Fibroblast of mammary gland (primary cell): Measurements from ENCODE around the gene FLNC.

Experiments
- DNase-seq: peaks from one replicate; pipeline ENCODE4 v3.0.0-alpha.2; 2010; ENCODE audit warnings: low read depth
- H3K4me3 ChIP-seq: 2 replicates; pipeline ENCODE4 v1.5.1; 2011; ENCODE audit warnings: low read depth, mild to moderate bottlenecking, low read length, moderate library complexity; ENCODE audit not compliant: control insufficient read depth
- TF ChIP-seq, protein P1 (sequence below): conservative IDR thresholded peaks from 2 replicates; pipeline ENCODE4 v1.5.1; 2011; ENCODE audit warnings: low read depth, low read length, inconsistent platforms; ENCODE audit not compliant: control insufficient read depth, insufficient read depth

The FLNC gene

DNA sequence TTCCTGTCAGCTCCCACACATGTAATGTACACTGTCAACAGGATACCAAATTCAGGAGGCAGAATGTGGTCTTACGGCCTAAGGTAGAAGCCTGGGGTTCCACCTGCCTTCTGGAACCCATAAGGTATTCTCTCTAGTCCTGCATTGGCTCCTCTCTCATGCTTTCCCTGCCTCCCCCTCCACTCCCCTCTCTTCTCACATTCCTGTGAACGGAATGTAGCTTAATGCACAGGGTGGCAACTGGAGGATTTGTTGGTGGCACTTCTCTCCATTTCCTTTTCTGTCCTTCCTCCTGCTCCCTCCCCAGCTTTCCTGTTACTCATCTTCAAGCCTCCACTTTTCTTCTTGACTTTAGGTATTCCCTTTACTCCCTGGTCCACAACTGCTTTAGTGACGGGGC, 11.5 kb upstream of the FLNC start:
- no peak overlapping the region for H3K4me3 ChIP-seq
- TF ChIP-seq, protein P1, sequence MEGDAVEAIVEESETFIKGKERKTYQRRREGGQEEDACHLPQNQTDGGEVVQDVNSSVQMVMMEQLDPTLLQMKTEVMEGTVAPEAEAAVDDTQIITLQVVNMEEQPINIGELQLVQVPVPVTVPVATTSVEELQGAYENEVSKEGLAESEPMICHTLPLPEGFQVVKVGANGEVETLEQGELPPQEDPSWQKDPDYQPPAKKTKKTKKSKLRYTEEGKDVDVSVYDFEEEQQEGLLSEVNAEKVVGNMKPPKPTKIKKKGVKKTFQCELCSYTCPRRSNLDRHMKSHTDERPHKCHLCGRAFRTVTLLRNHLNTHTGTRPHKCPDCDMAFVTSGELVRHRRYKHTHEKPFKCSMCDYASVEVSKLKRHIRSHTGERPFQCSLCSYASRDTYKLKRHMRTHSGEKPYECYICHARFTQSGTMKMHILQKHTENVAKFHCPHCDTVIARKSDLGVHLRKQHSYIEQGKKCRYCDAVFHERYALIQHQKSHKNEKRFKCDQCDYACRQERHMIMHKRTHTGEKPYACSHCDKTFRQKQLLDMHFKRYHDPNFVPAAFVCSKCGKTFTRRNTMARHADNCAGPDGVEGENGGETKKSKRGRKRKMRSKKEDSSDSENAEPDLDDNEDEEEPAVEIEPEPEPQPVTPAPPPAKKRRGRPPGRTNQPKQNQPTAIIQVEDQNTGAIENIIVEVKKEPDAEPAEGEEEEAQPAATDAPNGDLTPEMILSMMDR: no peak
- DNase-seq: no peak

DNA sequence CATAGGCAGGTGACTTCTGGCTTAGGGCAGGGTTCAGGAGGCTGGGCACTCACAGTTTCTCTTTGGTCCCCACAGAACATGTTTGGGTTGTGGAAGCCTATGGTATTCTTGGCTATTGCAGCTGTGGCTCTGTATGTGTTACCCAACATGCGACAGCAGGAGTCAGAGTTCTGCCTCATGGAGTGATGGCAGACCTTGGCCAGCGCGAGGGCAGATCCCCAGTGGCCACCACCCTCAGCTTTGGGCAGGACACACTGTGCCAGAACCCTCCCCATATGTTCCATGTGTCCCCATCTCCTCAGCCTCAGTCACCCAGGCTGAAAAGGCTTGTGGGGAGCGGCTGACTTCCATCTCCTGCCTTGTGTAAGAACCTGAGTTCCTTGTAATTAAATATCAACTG, 8.5 kb upstream of the FLNC start:
- TF ChIP-seq, protein P1: no peak
- DNase-seq: no peak
- H3K4me3 ChIP-seq: no peak overlapping the region

DNA sequence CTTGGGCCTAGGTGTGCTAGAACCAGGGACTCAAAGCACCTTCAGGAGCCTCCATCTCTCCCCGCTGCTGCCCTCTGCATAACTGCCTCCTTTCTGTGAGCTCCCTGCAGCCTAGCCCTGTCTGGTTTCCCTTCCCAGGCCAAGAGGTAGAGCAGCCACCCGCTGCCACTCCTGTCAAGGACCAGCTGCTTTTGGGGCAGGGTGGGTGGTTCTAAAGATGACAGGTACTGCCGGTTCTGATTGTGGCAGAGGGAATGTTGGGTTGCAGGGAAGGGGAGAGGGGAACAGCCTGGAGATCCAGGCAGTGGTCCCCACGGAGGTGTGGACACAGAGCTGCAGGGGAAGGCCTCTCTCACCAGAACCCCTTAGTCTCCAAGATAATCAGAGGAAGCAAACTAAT, 3.7 kb upstream of the FLNC start:
- TF ChIP-seq, protein P1: no peak
- H3K4me3 ChIP-seq: no peak overlapping the region
- DNase-seq: no peak

DNA sequence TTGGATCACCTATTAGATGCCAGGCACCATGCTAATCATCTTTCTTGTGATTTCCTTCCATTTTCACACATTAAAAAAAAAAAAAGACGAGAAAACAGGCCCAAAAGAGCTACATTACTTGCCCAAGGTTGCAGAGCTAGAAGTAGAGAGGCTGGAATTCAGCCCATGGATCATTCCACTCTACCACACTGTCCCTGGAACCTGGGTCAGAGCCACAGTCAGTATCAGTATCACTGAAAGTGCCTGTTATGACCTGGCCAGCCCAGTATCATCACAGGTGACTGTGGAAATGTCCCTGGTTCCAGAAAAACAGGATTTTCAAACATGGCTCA, 3.3 kb upstream of the FLNC start:
- TF ChIP-seq, protein P1: no peak
- no peak for DNase-seq
- no peak overlapping the region for H3K4me3 ChIP-seq

DNA sequence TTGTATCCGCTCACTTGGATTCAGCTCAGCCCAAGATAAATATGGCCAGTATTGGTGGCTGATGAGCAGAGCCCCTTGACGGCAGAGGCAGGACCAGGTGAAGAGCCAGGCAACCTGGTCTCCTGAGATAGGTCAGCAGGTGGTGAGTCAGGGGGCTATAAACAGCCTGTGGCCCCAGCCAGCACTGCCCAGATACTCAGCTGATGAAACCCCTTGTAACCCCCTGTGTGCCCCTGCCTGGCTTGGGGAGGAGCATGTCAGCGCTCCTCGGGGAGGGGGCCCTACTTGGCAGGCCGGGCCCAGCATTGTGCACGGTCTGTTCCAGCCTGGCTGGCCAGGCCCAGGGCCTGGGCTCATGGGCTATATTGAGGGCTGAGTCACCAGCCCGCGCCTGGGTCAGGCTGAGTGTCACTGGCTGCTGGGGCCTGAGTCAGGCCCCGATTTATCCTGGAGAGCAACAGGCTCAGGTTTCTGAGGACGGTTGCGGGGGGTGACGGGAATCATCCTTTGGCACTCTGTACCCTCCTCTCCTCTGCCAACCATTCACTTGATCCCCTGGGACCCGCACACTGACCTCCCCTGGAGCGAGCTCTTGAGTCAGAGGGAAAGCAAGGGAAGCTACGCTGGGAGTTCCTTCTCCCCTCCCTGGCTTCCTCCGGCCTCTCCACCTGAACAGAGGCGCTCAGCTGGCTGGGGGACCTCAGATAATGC, 2.8 kb upstream of the FLNC start:
- no peak overlapping the region for H3K4me3 ChIP-seq
- DNase-seq: peak; percentile 96
- TF ChIP-seq, protein P1: no peak

DNA sequence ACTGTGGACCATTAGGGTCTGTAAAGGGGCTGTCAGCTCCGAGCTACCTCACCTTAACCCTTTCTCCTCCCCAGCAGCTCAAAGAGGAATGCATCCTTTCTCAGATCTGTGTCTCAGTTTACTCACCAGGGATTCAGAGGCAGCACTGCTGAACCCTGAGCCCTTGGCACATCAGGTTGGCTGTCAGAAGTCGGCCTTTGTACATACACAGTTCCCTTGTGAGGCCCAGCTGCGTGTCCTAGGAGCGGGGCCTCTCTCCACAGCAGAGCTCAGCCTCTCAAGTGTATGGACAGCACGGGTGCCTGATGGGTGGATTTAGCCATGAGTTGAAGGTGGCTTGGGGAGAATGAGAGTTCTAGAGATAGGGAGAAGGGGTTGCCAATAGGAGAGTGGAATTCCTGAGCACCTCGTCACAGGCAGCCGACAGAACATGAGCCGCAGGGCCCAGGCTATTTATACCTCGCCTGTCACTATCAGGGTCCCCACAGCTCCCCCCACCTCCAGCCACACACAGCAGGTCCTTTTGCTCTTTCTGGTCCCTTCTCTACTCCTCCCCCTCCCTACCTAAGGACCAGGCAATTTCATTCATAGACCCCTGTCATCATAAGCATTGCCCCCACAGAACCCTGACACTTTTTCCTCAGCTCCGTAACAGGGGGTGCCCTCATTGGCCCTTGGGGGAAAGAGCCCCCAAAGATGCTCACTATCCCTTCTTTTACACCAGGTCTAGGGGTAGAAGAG, 2.1 kb upstream of the FLNC start:
- DNase-seq: peak; percentile 70
- no peak overlapping the region for H3K4me3 ChIP-seq
- TF ChIP-seq, protein P1: no peak
